ENCODE measurements around the gene SPATC1L. TPM values are rescaled to one million over a fixed set of nuclear protein-coding genes. Genes with fewer than 3 reads are reported as not detected.
"Not testable (repeated sequence)": the region's sequence is repeated elsewhere in the genome, so short reads cannot be mapped to it uniquely, and the experiment has no call there.

SPATC1L gene
- polyA plus RNA-seq, 2 of the 4 experiments (the other 2 are of a cell fraction): 0.14 TPM; not detected in 1

GRCh38 chr21:46144464-46145070, 39.7 kb downstream of the SPATC1L start (continued):
- no peak for TF ChIP-seq PBX3 (IDR thresholded peaks at IDR 0.05)
- no peak for TF ChIP-seq CEBPB (IDR thresholded peaks at IDR 0.05)
- TF ChIP-seq KDM5A (IDR thresholded peaks at IDR 0.05): no peak
- no peak for TF ChIP-seq NPAS2 (CRISPR knock-in tag; IDR thresholded peaks at IDR 0.05; ENCODE audit: borderline replicate concordance)
- no peak for TF ChIP-seq FOSL2 (IDR thresholded peaks at IDR 0.05)
- TF ChIP-seq FOSL2 (CRISPR knock-in tag; IDR thresholded peaks at IDR 0.05): no peak
- no peak for TF ChIP-seq POLR2A (IDR thresholded peaks at IDR 0.05; ENCODE audit: low read length)
- TF ChIP-seq HDAC2 (IDR thresholded peaks at IDR 0.05): no peak
- no peak for TF ChIP-seq MAZ (IDR thresholded peaks at IDR 0.05; ENCODE audit: borderline replicate concordance, low read depth, low read length)
- TF ChIP-seq HOXA7 (CRISPR knock-in tag; IDR thresholded peaks at IDR 0.05): no peak
- TF ChIP-seq TFCP2L1 (CRISPR knock-in tag; IDR thresholded peaks at IDR 0.05): no peak
- TF ChIP-seq JUNB (IDR thresholded peaks at IDR 0.05): no peak
- TF ChIP-seq RCOR1 (IDR thresholded peaks at IDR 0.05; ENCODE audit: low read depth, low read length): no peak
- TF ChIP-seq EP300 (IDR thresholded peaks at IDR 0.05): no peak

- FAIRE-seq (no peak), ATAC-seq (no peak), DNase-seq (ENCODE audit: low read depth in 1 of 2, low spot score in 1 of 2) (no peak)
- Histone ChIP-seq H3K4me2 (no peak overlapping the region), H3K27ac (no peak overlapping the region), H3K4me3 (no peak overlapping the region), H3K4me1 (no peaks in the 10 kb centered on the region), H3K9me3 (no peaks in the 10 kb centered on the region)
- CTCF ChIA-PET: interaction anchor here (0.6 to 3.3 kb wide), 27 partner anchors 11 to 275 kb away, joined by 3 to 34 read pairs (median 4); partner anchors contain the start of genes FTCD and MCM3AP
- POLR2A ChIA-PET: interaction anchor here (0.6 to 1.4 kb wide), 2 partner anchors 16 to 492 kb away, joined by 3 read pairs; partner anchors contain the start of gene PRMT2
- WGBS (ENCODE audit: missing lambda C conversion rate): 74% methylated on average over 21 of the region's 21 CpGs
- TF ChIP-seq RFX5 (IDR thresholded peaks at IDR 0.05) (no peak), RCOR1 (IDR thresholded peaks at IDR 0.05; ENCODE audit: low read depth, low read length) (no peak), RAD21 (conservative IDR thresholded peaks at IDR 0.05 in 1 of 2, IDR thresholded peaks at IDR 0.05 in 1 of 2) (no peak), MAFK (IDR thresholded peaks at IDR 0.05; ENCODE audit: partially characterized antibody) (peak; percentile 74), E2F6 (IDR thresholded peaks at IDR 0.05; ENCODE audit: borderline replicate concordance, low read depth) (no peak), CTCF (IDR thresholded peaks at IDR 0.05) (no peak)
Observed at GRCh38 chr21:46142582-46143473, 41.4 kb downstream of the SPATC1L start.

DNA sequence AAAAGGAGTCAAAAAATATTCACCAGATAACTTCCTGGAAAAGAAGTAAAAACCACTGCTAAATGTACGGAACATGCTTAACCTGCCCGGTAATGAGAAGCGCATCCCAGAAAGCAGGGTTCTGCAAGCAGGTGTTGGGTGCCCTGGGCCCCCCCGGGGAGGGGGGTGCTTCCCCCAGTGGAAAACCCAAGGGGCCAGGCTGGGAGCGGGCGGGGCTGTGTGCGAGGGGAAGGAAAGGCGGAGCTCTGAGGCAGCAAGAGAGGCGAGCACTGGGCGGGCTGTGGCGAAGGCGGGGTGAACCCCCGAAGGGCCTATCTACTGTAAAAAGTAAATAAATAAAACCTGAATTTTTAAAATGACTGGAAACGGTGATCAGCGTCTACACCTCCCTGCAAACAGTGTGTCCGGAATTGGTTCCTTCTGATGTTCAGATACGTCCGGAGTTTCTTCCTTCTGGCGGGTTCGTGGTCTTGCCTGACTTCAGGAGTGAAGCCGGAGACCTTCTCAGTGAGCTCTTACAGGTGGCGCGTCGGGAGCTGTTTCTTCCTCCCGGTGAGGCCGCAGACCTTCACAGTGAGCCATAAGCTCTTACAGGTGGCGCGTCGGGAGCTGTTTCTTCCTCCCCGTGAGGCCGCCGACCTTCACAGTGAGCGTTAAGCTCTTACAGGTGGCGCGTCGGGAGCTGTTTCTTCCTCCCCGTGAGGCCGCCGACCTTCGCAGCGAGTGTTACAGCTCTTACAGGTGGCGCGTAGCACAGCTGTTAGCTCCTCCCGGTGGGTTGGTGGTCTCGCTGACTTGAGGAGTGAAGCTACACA, 42.3 kb downstream of the SPATC1L start:
- ATAC-seq: no peak
- CTCF ChIA-PET: interaction anchor here (1.1 to 3.3 kb wide), 11 partner anchors 12 to 176 kb away, joined by 3 to 34 read pairs (median 4); partner anchors contain the start of gene FTCD
- WGBS (ENCODE audit: missing lambda C conversion rate): 90% methylated on average over 43 of the region's 45 CpGs

DNA sequence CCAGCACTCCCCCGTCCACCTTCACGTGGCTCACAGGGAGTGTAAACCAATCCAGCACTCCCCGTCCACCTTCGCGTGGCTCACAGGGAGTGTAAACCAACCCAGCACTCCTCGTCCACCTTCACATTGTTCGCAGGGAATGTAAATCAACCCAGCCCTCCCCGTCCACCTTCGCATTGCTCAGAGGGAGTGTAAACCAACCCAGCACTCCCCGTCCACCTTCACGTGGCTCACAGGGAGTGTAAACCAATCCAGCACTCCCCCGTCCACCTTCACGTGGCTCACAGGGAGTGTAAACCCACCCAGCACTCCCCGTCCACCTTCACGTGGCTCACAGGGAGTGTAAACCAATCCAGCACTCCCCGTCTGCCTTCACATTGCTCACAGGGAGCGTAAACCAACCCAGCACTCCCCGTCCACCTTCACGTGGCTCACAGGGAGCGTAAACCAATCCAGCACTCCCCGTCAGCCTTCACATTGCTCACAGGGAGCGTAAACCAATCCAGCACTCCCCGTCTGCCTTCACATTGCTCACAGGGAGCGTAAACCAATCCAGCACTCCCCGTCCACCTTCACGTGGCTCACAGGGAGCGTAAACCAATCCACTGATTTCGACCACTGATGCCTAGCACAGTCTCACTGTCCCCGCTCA, 43.8 kb downstream of the SPATC1L start:
- FAIRE-seq; H3K9me3 ChIP-seq; H3K4me2 ChIP-seq; DNase-seq (ENCODE audit: low read depth in 1 of 2, low spot score in 1 of 2); ATAC-seq; H3K4me3 ChIP-seq; H3K27ac ChIP-seq; H3K4me1 ChIP-seq; POLR2A ChIA-PET: not testable (repeated sequence)
- CTCF ChIA-PET: interaction anchor here (0.7 kb wide), 1 partner anchor 9 kb away, joined by 3 read pairs; no protein-coding TSS in a partner anchor
- WGBS (ENCODE audit: missing lambda C conversion rate): 51% methylated on average over 29 of the region's 29 CpGs

More for the DNA sequence above, 42.3 kb downstream of the SPATC1L start:
- no peak overlapping the region for H3K4me2 ChIP-seq
- POLR2A ChIA-PET: no interaction called here
- FAIRE-seq (no peak), DNase-seq (ENCODE audit: low read depth in 1 of 2, low spot score in 1 of 2) (no peak)
- H3K9me3 ChIP-seq: no peaks in the 10 kb centered on the region
- no peak overlapping the region for H3K27ac ChIP-seq
- TF ChIP-seq CHD4 (IDR thresholded peaks at IDR 0.05; ENCODE audit: borderline replicate concordance) (no peak), PHF8 (IDR thresholded peaks at IDR 0.05; ENCODE audit: borderline replicate concordance, low read depth) (no peak), EHF (CRISPR knock-in tag; IDR thresholded peaks at IDR 0.05) (no peak), ZNF302 (CRISPR knock-in tag; IDR thresholded peaks at IDR 0.05) (no peak), FOSB (CRISPR knock-in tag; IDR thresholded peaks at IDR 0.05) (no peak), POLR2A (IDR thresholded peaks at IDR 0.05; ENCODE audit: low read length) (no peak), RARB (CRISPR knock-in tag; IDR thresholded peaks at IDR 0.05) (no peak), POLR2AphosphoS2 (conservative IDR thresholded peaks at IDR 0.05; ENCODE audit: low read length) (no peak)
- H3K4me3 ChIP-seq: no peak overlapping the region
- H3K4me1 ChIP-seq: no peaks in the 10 kb centered on the region
